Esophagus squamous epithelium (tissue), 4 donors: Measurements from ENCODE around the gene HOXD9.

ENCODE experiments used
- CTCF ChIP-seq, 6 experiments: fragments of 450-650 bp in 4 of 6; fragments of 200-600 bp in 2 of 6; sonication (generic) in 2 of 6; IDR thresholded peaks; one replicate each; pipeline ENCODE4 v1.5.1; 2016 to 2019; ENCODE audit warnings: antibody characterized with exemption in 6 of 6, mild to moderate bottlenecking in 4 of 6, moderate library complexity in 4 of 6
- POLR2A ChIP-seq, 4 donors: fragments of 450-650 bp; IDR thresholded peaks; one replicate each; pipeline ENCODE4 v1.6.1; 2017; ENCODE audit warnings: antibody characterized with exemption in 4 of 4, mild to moderate bottlenecking in 4 of 4, moderate library complexity in 3 of 4

- TF ChIP-seq CTCF (IDR thresholded peaks at IDR 0.05) (no peak), POLR2A (IDR thresholded peaks at IDR 0.05) (no peak)
Measured at GRCh38 chr2:176099159-176099727, 23.3 kb upstream of the HOXD9 start.
